Vagina (tissue), 2 donors: ENCODE measurements around the gene KCNC4. TPM values are rescaled to one million over a fixed set of nuclear protein-coding genes. Genes with fewer than 3 reads are reported as not detected.

Source experiments
- DNase-seq, 2 donors: peaks; one replicate each; pipeline ENCODE4 v3.0.0-alpha.2; 2017; ENCODE audit errors: extremely low spot score in 2 of 2
- H3K27ac ChIP-seq: fragments of 200-600 bp; sonication (generic); one replicate; pipeline ENCODE4 v1.5.1; 2019
- H3K27me3 ChIP-seq: fragments of 200-600 bp; sonication (generic); one replicate; pipeline ENCODE4 v1.5.1; 2019
- H3K36me3 ChIP-seq, 2 donors: fragments of 200-600 bp; sonication (generic); one replicate each; pipeline ENCODE4 v1.5.1; 2017 to 2019
- H3K4me1 ChIP-seq: fragments of 200-600 bp; sonication (generic); one replicate; pipeline ENCODE4 v1.5.1; 2019
- H3K4me3 ChIP-seq, 2 donors: fragments of 200-600 bp; sonication (generic); 1 replicate in 1 of 2; 2 replicates in 1 of 2; pipeline ENCODE4 v1.5.1; 2016 to 2019
- H3K9me3 ChIP-seq: fragments of 200-600 bp; sonication (generic); one replicate; pipeline ENCODE4 v1.5.1; 2019
- CTCF ChIP-seq, 3 experiments: fragments of 450-650 bp in 2 of 3; fragments of 200-600 bp in 1 of 3; sonication (generic) in 1 of 3; IDR thresholded peaks; one replicate each; pipeline ENCODE4 v1.5.1; 2017 to 2019; ENCODE audit warnings: antibody characterized with exemption in 3 of 3, mild to moderate bottlenecking in 2 of 3, moderate library complexity in 2 of 3
- POLR2A ChIP-seq, 2 donors: fragments of 450-650 bp; IDR thresholded peaks; one replicate each; pipeline ENCODE4 v1.6.1; 2017; ENCODE audit warnings: antibody characterized with exemption in 2 of 2, mild to moderate bottlenecking in 2 of 2, moderate library complexity in 2 of 2
- POLR2AphosphoS5 ChIP-seq, 2 donors: sonication (generic); formaldehyde crosslinking; IDR thresholded peaks; one replicate each; pipeline ENCODE4 v1.9.0; 2017; ENCODE audit warnings: antibody characterized with exemption in 2 of 2, mild to moderate bottlenecking in 2 of 2, low read depth in 1 of 2; ENCODE audit not compliant: insufficient read depth in 1 of 2
- intact Hi-C: fragments of 100-400 bp; cut with DNase I; formaldehyde crosslinking; loops from one replicate; pipeline ENCODE4 v1.15.1; 2023
- total RNA-seq: library from RNA; depleted of rRNA; stranded (reverse); fragments of >200 nt; gene quantifications from one replicate; pipeline ENCODE4 v1.2.3, GENCODE V29; 2016

KCNC4 gene
- total RNA-seq, 1 donor from 2014 or later: 10.1 TPM

- H3K4me1 ChIP-seq: peaks cover 52% of the 10 kb centered on the region
These were observed 1.5 kb downstream of the KCNC4 start for GRCh38 chr1:110211496-110212168.

GRCh38 chr1:110212169-110213142, 2.3 kb downstream of the KCNC4 start:
- TF ChIP-seq CTCF (IDR thresholded peaks at IDR 0.05) (no peak), POLR2A (IDR thresholded peaks at IDR 0.05) (no peak), POLR2AphosphoS5 (IDR thresholded peaks at IDR 0.05; ENCODE audit: insufficient read depth in 1 of 2, low read depth in 1 of 2) (no peak)
- Histone ChIP-seq H3K9me3 (no peaks in the 10 kb centered on the region), H3K4me3 (peak overlapping the region; percentile 75 to 99), H3K27me3 (no peaks in the 10 kb centered on the region), H3K4me1 (peaks cover 52% of the 10 kb centered on the region), H3K27ac (peak overlapping the region; percentile 15), H3K36me3 (no peaks in the 10 kb centered on the region)
- intact Hi-C loops: no loop called here
- no peak for DNase-seq

More at GRCh38 chr1:110211496-110212168, 1.5 kb downstream of the KCNC4 start:
- no peaks in the 10 kb centered on the region for H3K27me3 ChIP-seq
- no peaks in the 10 kb centered on the region for H3K9me3 ChIP-seq
- TF ChIP-seq POLR2AphosphoS5 (IDR thresholded peaks at IDR 0.05; ENCODE audit: insufficient read depth in 1 of 2, low read depth in 1 of 2) (peak in 1 of 2 donors; percentile 21), CTCF (IDR thresholded peaks at IDR 0.05) (no peak)
- H3K27ac ChIP-seq: peak overlapping the region; percentile 95
- peak overlapping the region; percentile 75 to 99 for H3K4me3 ChIP-seq
- no peaks in the 10 kb centered on the region for H3K36me3 ChIP-seq
- no peak for DNase-seq
- intact Hi-C loops: no loop called here

GRCh38 chr1:110213143-110213540, 3.0 kb downstream of the KCNC4 start:
- no peaks in the 10 kb centered on the region for H3K36me3 ChIP-seq
- H3K27ac ChIP-seq: no peak overlapping the region
- H3K4me1 ChIP-seq: peaks cover 52% of the 10 kb centered on the region
- TF ChIP-seq CTCF (IDR thresholded peaks at IDR 0.05): no peak
- TF ChIP-seq POLR2AphosphoS5 (IDR thresholded peaks at IDR 0.05; ENCODE audit: insufficient read depth in 1 of 2, low read depth in 1 of 2): no peak
- TF ChIP-seq POLR2A (IDR thresholded peaks at IDR 0.05): no peak
- H3K4me3 ChIP-seq: no peak overlapping the region
- no peaks in the 10 kb centered on the region for H3K9me3 ChIP-seq
- intact Hi-C loops: no loop called here
- H3K27me3 ChIP-seq: no peaks in the 10 kb centered on the region
- DNase-seq: no peak

GRCh38 chr1:110214454-110215404, 4.6 kb downstream of the KCNC4 start:
- H3K4me3 ChIP-seq: no peak overlapping the region
- TF ChIP-seq POLR2A (IDR thresholded peaks at IDR 0.05) (no peak), POLR2AphosphoS5 (IDR thresholded peaks at IDR 0.05; ENCODE audit: insufficient read depth in 1 of 2, low read depth in 1 of 2) (no peak), CTCF (IDR thresholded peaks at IDR 0.05) (no peak)
- no peaks in the 10 kb centered on the region for H3K27me3 ChIP-seq
- H3K27ac ChIP-seq: no peak overlapping the region
- no peak for DNase-seq
- intact Hi-C loops: no loop called here
- H3K4me1 ChIP-seq: peaks cover 45% of the 10 kb centered on the region
- no peaks in the 10 kb centered on the region for H3K36me3 ChIP-seq
- H3K9me3 ChIP-seq: no peaks in the 10 kb centered on the region
